HepG2 (cell line): ENCODE measurements around the gene SZRD1. TPM values are rescaled to one million over a fixed set of nuclear protein-coding genes. Genes with fewer than 3 reads are reported as not detected.
A peak's percentile ranks its signal among the peaks of the same experiment; 100 is the strongest.

ENCODE experiments used
- ATAC-seq: fragments of 200-7000 bp; cut with Tn5 transposase; 3 replicates; pipeline ENCODE4 v1.9.1; 2020; ENCODE audit warnings: mild to moderate bottlenecking, moderate library complexity
- BruUV-seq: library from RNA; stranded (reverse); fragments of 400-500 nt; replicated peaks from 2 replicates; lab custom pipeline; 2021; lab: Mats Ljungman, UMichigan
- CTCF ChIA-PET: fragments of 300-600 bp; formaldehyde crosslinking; extraction: SDS; loops from one replicate; lab custom pipeline; 2021; ENCODE audit warnings: low total read pairs, inconsistent platforms, low intra/inter-chr PET ratio; lab: Yijun Ruan, JAX
- POLR2A ChIA-PET: fragments of 350-600 bp; sonication (Branson Sonifier 250); formaldehyde crosslinking; loops from one replicate; lab custom pipeline; 2020; ENCODE audit warnings: antibody characterized with exemption, inconsistent platforms; lab: Yijun Ruan, JAX
- DNase-seq: peaks from one replicate; pipeline ENCODE4 v3.0.0-alpha.2; 2015; ENCODE audit warnings: low spot score
- FAIRE-seq: peaks from 3 replicates; lab custom pipeline; 2011; peaks lifted over from hg19 to GRCh38; lab: Jason Lieb, UNC
- H2AFZ ChIP-seq: one replicate; pipeline ENCODE4 v1.6.1; 2011; ENCODE audit warnings: low read length, inconsistent platforms
- H3K27ac ChIP-seq: fragments of 300-600 bp; 3 replicates; pipeline ENCODE4 v1.8.0; 2011; ENCODE audit warnings: mixed run types, mild to moderate bottlenecking, mixed read lengths, low read length, inconsistent platforms; ENCODE audit not compliant: insufficient read depth; ENCODE audit errors: extremely low read length
- H3K27me3 ChIP-seq, 2 experiments: fragments of 200-600 bp in 1 of 2; 2 replicates in 1 of 2; 3 replicates in 1 of 2; pipeline versions ENCODE4 v1.6.0 to v1.8.0; 2011; ENCODE audit warnings: low read length in 2 of 2, mild to moderate bottlenecking in 2 of 2, moderate library complexity in 2 of 2, inconsistent platforms in 1 of 2; ENCODE audit not compliant: insufficient read depth in 2 of 2, control insufficient read depth in 1 of 2
- H3K36me3 ChIP-seq, 2 experiments: fragments of 200-600 bp in 1 of 2; replicated peaks in 1 of 2; 2 replicates in 1 of 2; 3 replicates in 1 of 2; pipeline versions ENCODE4 v1.5.1 to v1.8.0; 2011; ENCODE audit warnings: low read length in 2 of 2, inconsistent platforms in 1 of 2; ENCODE audit not compliant: insufficient read depth in 2 of 2, control insufficient read depth in 1 of 2
- H3K4me1 ChIP-seq: 2 replicates; pipeline ENCODE4 v1.5.1; 2012; ENCODE audit warnings: low read length, inconsistent platforms; ENCODE audit not compliant: insufficient read depth
- H3K4me2 ChIP-seq: 2 replicates; pipeline ENCODE4 v1.6.0; 2011; ENCODE audit warnings: low read depth, low read length, inconsistent platforms
- H3K4me3 ChIP-seq, 3 experiments: fragments of 200-600 bp in 1 of 3; sonication (generic), shearing (Covaris generic) in 1 of 3; replicated peaks in 1 of 3; 2 replicates each; pipeline ENCODE4 v1.5.1; 2011 to 2016; ENCODE audit warnings: low read length in 3 of 3, inconsistent platforms in 2 of 3, low read depth in 2 of 3, mild to moderate bottlenecking in 2 of 3, control low read depth in 1 of 3, mixed read lengths in 1 of 3; ENCODE audit not compliant: insufficient read depth in 1 of 3
- H3K79me2 ChIP-seq: one replicate; pipeline ENCODE4 v1.6.1; 2011; ENCODE audit warnings: low read length, inconsistent platforms; ENCODE audit not compliant: insufficient read depth
- H3K9ac ChIP-seq: 2 replicates; pipeline ENCODE4 v1.6.0; 2011; ENCODE audit warnings: mild to moderate bottlenecking, low read depth, low read length, inconsistent platforms; ENCODE audit not compliant: insufficient read depth
- H3K9me3 ChIP-seq: 2 replicates; pipeline ENCODE4 v1.5.1; 2012; ENCODE audit warnings: mild to moderate bottlenecking, low read length
- H4K20me1 ChIP-seq: 2 replicates; pipeline ENCODE4 v1.6.0; 2011; ENCODE audit warnings: inconsistent platforms, mild to moderate bottlenecking, low read length, moderate library complexity; ENCODE audit not compliant: insufficient read depth
- AKNA ChIP-seq: sonication (generic); formaldehyde crosslinking; IDR thresholded peaks from 2 replicates; pipeline ENCODE4 v1.4.0; 2020; ENCODE audit warnings: missing genetic modification reagents, borderline replicate concordance
- RBAK ChIP-seq: sonication (generic); formaldehyde crosslinking; IDR thresholded peaks from 2 replicates; pipeline ENCODE4 v1.5.1; 2020; ENCODE audit warnings: mild to moderate bottlenecking, missing genetic modification reagents
- REPIN1 ChIP-seq: sonication (generic); formaldehyde crosslinking; IDR thresholded peaks from 2 replicates; pipeline ENCODE4 v1.8.0; 2022; ENCODE audit warnings: missing genetic modification reagents, low read depth, mild to moderate bottlenecking, borderline replicate concordance
- ZNF264 ChIP-seq: sonication (generic); formaldehyde crosslinking; IDR thresholded peaks from 2 replicates; pipeline ENCODE4 v1.4.0; 2020; ENCODE audit warnings: missing genetic modification reagents
- ZNF629 ChIP-seq: sonication (generic); formaldehyde crosslinking; conservative IDR thresholded peaks from 2 replicates; pipeline ENCODE4 v1.5.0; 2020; ENCODE audit warnings: missing genetic modification reagents
- ZNF670 ChIP-seq: sonication (generic); formaldehyde crosslinking; IDR thresholded peaks from 2 replicates; pipeline ENCODE4 v1.8.0; 2022; ENCODE audit warnings: mild to moderate bottlenecking, missing genetic modification reagents, borderline replicate concordance
- ZNF672 ChIP-seq: sonication (generic); formaldehyde crosslinking; IDR thresholded peaks from 2 replicates; pipeline ENCODE4 v1.8.1; 2022; ENCODE audit warnings: missing genetic modification reagents
- WGBS: methylation state at CpG from one replicate; pipeline ENCODE4 v1.1.6; 2017; ENCODE audit warnings: low lambda C conversion rate; 5-methylcytosine and 5-hydroxymethylcytosine counted together
- in situ Hi-C: cut with HindIII; loops from 2 replicates; pipeline ENCODE4 v1.10.0; 2017; ENCODE audit warnings: low pct_unique_long_range_greater_than_20kb; ENCODE audit not compliant: extremely low pct_ligation_motif_present
- intact Hi-C: fragments of 100-400 bp; cut with micrococcal nuclease; formaldehyde crosslinking; loops from one replicate; pipeline ENCODE4 v1.10.0; 2022; ENCODE audit not compliant: unreplicated experiment
- polyA plus RNA-seq, 8 experiments: library from polyadenylated mRNA; depleted of rRNA in 3 of 8; stranded (reverse) in 7 of 8; unstranded in 1 of 8; fragments of >200 nt; fragmentation: Illumina TruSeq in 4 of 8; extraction: Trizol in 4 of 8; gene quantifications; 2 replicates each; pipeline versions ENCODE4 v1.2.1 to v1.2.3, GENCODE V29; 2011 to 2016; ENCODE audit warnings: low read depth in 4 of 8, missing spikeins in 1 of 8, mixed read lengths in 1 of 8; ENCODE audit not compliant: insufficient read depth in 1 of 8
- total RNA-seq, 5 experiments: library from RNA; depleted of rRNA; stranded (reverse); fragments of >200 nt; fragmentation: Illumina TruSeq; extraction: Trizol; gene quantifications; 2 replicates each; pipeline ENCODE4 v1.2.3, GENCODE V29; 2016; ENCODE audit warnings: low read depth in 1 of 5
- TF ChIP-seq, protein P1 (sequence below): sonication (generic); formaldehyde crosslinking; IDR thresholded peaks from 2 replicates; pipeline ENCODE4 v1.8.1; 2022; ENCODE audit warnings: low read depth, mild to moderate bottlenecking, missing genetic modification reagents
- TF ChIP-seq, protein P2 (sequence below): sonication (generic); formaldehyde crosslinking; IDR thresholded peaks from 2 replicates; pipeline ENCODE4 v1.4.0; 2020; ENCODE audit warnings: missing genetic modification reagents

Gene SZRD1
- total and polyA plus RNA-seq, 2 of the 13 experiments (the other 11 are each of a cell fraction or from before 2014, with no cell fraction given): 28.5 to 41.4 TPM

DNA sequence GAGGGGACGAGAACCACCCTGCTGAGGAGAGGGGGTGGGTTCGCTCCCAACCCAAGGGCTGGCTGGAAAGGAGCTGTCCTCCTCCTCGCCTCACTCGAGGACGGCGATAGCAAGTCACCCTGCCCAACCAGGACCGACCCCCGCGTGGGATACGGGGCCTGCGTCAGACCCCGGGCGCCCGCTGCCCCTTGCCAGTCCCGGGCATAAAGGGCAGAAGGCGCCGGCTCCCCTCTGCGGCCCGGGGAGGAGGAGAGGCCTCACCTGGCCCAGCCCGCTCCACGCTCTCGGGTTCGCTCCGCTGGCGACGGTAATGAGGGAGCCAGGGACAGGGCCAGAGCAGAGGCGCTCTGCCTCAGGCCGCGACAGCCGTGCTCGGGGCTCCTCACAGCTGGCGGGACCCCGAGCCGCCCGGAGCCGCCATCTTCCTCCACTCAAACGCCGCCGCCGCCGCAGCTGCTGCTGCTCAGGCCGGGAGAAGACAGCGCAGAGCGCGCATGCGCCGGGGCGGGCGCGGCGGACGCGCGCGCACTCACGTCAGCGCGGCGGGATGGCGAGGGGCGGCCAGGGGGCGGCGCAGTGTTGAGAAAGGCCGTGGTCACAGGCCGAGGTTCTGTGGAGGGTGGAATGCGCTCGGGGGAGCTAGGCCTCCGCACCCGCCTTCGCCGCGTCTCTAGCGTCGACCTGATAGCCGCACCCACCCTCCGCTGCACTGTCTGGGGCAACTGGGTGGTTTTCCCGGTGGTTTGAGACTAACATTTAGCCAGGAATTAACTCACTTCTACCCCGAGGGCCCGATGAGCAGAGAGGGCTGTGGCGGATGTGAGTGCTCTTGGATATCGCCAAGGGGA, 14.8 kb upstream of the SZRD1 start, which contains the start of gene FBXO42 (continued):
- TF ChIP-seq, protein P1, sequence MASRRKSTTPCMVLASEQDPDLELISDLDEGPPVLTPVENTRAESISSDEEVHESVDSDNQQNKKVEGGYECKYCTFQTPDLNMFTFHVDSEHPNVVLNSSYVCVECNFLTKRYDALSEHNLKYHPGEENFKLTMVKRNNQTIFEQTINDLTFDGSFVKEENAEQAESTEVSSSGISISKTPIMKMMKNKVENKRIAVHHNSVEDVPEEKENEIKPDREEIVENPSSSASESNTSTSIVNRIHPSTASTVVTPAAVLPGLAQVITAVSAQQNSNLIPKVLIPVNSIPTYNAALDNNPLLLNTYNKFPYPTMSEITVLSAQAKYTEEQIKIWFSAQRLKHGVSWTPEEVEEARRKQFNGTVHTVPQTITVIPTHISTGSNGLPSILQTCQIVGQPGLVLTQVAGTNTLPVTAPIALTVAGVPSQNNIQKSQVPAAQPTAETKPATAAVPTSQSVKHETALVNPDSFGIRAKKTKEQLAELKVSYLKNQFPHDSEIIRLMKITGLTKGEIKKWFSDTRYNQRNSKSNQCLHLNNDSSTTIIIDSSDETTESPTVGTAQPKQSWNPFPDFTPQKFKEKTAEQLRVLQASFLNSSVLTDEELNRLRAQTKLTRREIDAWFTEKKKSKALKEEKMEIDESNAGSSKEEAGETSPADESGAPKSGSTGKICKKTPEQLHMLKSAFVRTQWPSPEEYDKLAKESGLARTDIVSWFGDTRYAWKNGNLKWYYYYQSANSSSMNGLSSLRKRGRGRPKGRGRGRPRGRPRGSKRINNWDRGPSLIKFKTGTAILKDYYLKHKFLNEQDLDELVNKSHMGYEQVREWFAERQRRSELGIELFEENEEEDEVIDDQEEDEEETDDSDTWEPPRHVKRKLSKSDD (CRISPR knock-in tag): peak; percentile 76; the same call in 1 of the 2 replicates

DNA sequence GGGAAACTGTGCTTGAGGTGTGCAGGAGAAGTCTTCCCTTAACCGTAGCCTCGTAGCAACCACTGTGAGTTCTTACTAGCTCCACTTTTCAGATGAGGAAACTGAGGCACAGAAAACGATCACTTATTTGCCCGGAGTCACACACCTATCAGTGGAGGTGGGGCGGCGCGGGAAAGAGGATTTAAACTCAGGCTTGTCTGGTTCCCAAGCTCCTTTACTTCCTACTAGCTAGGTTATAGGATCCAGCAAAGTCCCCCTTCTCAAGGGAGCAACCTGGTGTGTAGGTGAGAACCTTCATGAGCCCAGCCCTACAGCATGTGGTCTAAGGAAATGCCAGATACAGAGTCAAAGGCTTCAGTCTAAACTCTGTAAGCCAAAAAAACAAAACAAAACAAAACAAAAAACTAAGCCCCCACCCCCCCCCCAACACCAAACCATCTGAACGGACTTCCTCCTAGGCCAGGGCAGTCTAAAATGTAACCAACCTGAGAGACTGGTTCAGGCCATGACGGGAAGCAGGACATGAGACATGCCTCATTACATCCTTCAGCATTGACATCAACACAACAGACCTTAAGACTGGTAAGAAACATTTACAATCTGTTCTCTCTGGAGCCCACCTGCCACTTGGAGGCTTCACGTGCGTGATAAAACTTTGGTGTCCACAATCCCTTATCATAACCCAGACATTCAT, 14.1 kb upstream of the SZRD1 start:
- H3K4me3 ChIP-seq: peak overlapping the region; percentile 57 to 92 (median 66)
- peak overlapping the region; percentile 59 for H2AFZ ChIP-seq
- peaks cover 37% of the 10 kb centered on the region for H3K4me1 ChIP-seq
- H3K27me3 ChIP-seq: no peaks in the 10 kb centered on the region; a peak in 1 of 5 replicates
- ATAC-seq: no peak
- TSS peak; percentile 90 for BruUV-seq
- ChIA-PET POLR2A (interaction anchor here (0.9 to 2.5 kb wide), 5 partner anchors 11 to 34 kb away, joined by 3 to 22 read pairs (median 5); partner anchors contain the start of gene SZRD1), CTCF (no interaction called here)
- intact Hi-C loops (loop anchor here (1.0 kb wide), 1 partner anchor 14 kb away; the partner anchor contains the start of gene SZRD1), in situ Hi-C loops (no loop called here)
- DNase-seq: no peak
- no peaks in the 10 kb centered on the region; a peak in 1 of 5 replicates for H3K36me3 ChIP-seq
- WGBS: 65% methylated on average over 11 of the region's 11 CpGs
- H3K79me2 ChIP-seq: peaks cover 41% of the 10 kb centered on the region
- peak overlapping the region; percentile 93 for H3K9ac ChIP-seq
- H3K9me3 ChIP-seq: no peaks in the 10 kb centered on the region
- peak overlapping the region; percentile 74 for H3K27ac ChIP-seq
- no peak for FAIRE-seq
- peaks cover 14% of the 10 kb centered on the region for H4K20me1 ChIP-seq
- H3K4me2 ChIP-seq: peak overlapping the region; percentile 96
- TF ChIP-seq ZNF264 (CRISPR knock-in tag) (peak; percentile 12; the same call in 1 of the 2 replicates), AKNA (CRISPR knock-in tag) (0 out of 2 replicates have a peak, but pooled peaks have one; percentile 32), ZNF629 (CRISPR knock-in tag) (peak; percentile 11; the same call in 1 of the 2 replicates), ZNF672 (CRISPR knock-in tag) (no peak), RBAK (CRISPR knock-in tag) (no peak), REPIN1 (CRISPR knock-in tag) (0 out of 2 replicates have a peak, but pooled peaks have one; percentile 9), ZNF670 (0 out of 2 replicates have a peak, but pooled peaks have one; percentile 62)
- TF ChIP-seq, protein P2, sequence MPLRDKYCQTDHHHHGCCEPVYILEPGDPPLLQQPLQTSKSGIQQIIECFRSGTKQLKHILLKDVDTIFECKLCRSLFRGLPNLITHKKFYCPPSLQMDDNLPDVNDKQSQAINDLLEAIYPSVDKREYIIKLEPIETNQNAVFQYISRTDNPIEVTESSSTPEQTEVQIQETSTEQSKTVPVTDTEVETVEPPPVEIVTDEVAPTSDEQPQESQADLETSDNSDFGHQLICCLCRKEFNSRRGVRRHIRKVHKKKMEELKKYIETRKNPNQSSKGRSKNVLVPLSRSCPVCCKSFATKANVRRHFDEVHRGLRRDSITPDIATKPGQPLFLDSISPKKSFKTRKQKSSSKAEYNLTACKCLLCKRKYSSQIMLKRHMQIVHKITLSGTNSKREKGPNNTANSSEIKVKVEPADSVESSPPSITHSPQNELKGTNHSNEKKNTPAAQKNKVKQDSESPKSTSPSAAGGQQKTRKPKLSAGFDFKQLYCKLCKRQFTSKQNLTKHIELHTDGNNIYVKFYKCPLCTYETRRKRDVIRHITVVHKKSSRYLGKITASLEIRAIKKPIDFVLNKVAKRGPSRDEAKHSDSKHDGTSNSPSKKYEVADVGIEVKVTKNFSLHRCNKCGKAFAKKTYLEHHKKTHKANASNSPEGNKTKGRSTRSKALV (CRISPR knock-in tag): 0 out of 2 replicates have a peak, but pooled peaks have one; percentile 3
